ENCODE results near the gene ABCG4.
"Not testable (repeated sequence)": the region's sequence is repeated elsewhere in the genome, so short reads cannot be mapped to it uniquely, and the experiment has no call there.

ABCG4 gene

DNA sequence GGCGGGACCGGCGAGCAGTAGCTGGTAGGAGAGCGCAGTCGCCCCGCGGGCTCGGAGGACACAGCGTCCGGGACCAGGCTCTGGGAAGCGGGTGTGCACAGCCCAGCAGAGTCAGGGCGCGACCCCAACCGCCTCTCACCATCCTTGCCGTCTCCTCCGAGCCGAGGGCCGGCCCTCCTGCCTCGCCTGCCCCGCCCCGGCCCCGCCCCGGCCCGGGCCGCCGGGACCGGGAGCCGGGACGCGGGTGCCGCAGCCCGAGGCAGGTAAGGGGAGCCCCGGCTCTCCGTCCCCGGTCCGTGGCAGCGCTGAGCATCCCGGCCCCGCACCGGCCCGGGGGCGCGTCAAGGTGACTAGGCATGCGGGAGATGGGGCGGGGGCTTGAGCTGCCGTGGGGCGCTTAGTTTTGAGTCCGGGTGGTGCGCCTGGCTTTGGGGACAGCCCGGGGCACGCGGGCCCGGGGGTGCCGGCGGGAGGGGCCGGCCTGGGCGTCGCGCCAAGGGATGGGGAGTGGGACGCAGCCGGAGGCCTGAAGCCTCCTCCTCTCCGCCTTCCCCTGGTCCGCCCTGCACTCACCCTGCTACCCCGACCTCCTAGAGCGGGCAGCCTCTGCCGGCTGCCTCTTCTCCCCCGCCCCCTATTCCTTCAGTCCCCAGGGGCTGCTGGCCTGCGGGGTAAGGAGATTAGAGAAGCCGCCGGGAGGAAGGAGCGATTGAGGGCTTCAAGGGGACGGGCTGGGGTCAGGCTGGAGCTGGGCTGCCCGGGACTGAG, at the start of gene ABCG4:
Gene ABCG4 (plus strand): TSS at position 35 of the 768 bp plus-strand sequence. CDS start 914 bp downstream, outside the sequence.
- DNase-seq = no peak

DNA sequence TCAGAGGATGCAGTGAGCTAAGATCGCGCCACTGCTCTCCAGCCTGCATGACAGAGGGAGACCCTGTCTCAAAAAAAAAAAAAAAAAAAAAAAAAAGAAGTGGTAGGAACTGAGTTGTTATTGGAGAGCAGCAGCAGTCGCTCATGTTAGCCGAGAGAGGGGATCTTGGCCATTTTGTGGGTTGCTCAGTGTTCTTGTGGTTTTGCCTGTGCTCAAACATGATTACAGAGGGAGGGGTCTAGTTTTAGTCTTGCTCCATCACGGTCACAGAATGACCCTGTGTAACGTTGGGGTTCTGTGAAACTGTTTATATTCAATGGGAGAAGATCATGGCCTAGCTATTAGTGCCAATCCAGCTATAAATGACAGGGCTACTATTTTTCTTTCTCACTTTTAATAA, 49.1 kb upstream of the ABCG4 start:
- DNase-seq = no peak

DNA sequence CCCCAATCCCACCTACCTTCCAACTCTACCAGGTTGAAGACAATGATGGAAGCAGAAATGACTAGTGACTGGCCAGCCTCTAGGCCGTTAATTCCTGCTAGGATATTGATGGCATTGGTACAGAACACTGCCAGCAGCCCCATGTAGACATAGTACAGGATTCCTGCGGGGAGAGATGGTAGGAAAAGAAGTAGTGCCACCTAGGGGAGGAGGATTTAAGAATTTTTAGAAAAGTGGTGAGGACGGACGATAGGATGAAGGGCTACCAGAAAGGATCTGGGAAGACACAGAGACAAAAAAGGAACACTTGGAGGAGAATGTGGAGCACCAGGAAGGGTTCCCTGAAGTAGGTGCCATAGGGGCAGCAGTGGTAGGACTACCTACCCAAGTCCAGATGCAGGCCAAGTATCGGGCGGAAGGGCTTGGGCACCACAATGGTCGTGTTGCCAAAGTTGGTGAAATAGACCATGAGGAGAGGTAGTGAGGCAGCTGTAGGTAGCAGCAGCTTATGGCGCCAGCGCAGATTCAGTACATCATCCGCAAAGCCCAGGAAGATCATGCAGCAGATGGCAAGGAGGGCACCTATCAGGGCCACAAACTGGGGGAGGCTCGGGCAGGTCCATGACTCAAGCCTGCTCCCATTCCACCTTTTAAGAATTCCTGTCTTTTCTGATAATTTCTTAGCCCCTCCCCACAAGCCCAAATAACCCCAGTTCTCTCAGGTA, 48.4 kb upstream of the ABCG4 start:
- no peak for DNase-seq

GRCh38 chr11:119100994-119101758, 47.7 kb upstream of the ABCG4 start:
- DNase-seq = no peak

DNA sequence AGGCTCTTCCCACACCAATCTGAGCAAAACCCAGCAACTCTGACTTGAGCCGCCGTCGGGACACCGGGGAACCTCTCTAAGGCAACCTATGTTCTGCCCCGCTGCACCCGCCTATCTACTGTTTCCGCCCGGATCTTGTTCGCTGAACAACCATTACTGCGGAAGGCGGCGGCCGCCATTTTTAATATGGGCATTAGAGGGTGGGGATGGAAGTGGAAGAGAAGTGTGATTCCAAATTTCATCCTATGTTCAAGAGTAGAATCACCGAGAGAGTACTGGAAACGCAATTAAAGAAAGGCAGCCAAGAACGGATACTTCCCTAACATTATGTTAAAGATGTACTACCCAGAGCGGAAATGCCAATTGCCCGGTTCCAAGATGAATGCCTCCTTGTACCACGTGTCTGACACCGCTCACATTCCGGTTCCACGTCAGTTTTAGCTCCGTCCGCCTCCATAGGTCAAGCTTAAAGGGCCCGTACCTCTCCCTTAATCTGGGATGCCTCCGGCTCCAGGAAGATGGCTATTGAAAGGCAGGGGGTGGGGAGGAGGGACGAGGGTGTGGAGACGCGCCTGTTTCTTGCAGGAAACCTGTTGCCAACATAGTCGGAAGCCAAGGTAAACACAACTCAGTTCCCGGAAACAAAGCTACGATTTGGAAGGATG, 47.0 kb upstream of the ABCG4 start, which contains the start of gene DPAGT1:
Gene DPAGT1 (minus strand): TSS at position 95 of the 665 bp plus-strand sequence. CDS start 198 bp downstream, outside the sequence.
- peak; percentile 89 for DNase-seq

DNA sequence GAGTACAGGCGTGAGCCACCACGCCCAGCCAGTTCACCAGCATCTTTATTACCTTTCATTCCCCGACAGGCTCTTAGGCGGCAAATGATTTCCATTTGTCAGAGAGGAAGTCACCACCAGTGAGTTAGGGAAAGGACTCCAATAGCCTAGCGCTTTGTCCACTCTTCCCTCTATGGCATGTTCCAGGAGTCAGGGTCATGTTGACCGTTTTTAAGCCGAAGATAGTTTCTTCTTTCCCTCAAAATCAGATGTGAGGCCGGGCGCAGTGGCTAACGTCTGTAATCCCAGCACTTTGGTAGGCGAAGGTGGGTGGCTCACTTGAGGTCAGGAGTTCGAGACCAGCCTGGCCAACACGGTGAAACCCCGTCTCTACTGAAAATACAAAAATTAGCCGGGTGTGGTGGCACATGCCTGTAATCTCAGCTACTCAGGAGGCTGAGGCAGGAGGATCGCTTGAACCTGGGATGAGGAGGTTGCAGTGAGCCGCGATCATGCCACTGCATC, 45.6 kb upstream of the ABCG4 start:
- not testable (repeated sequence) for DNase-seq

- no peak for DNase-seq
Observed at GRCh38 chr11:119103793-119104192, 45.1 kb upstream of the ABCG4 start.

DNA sequence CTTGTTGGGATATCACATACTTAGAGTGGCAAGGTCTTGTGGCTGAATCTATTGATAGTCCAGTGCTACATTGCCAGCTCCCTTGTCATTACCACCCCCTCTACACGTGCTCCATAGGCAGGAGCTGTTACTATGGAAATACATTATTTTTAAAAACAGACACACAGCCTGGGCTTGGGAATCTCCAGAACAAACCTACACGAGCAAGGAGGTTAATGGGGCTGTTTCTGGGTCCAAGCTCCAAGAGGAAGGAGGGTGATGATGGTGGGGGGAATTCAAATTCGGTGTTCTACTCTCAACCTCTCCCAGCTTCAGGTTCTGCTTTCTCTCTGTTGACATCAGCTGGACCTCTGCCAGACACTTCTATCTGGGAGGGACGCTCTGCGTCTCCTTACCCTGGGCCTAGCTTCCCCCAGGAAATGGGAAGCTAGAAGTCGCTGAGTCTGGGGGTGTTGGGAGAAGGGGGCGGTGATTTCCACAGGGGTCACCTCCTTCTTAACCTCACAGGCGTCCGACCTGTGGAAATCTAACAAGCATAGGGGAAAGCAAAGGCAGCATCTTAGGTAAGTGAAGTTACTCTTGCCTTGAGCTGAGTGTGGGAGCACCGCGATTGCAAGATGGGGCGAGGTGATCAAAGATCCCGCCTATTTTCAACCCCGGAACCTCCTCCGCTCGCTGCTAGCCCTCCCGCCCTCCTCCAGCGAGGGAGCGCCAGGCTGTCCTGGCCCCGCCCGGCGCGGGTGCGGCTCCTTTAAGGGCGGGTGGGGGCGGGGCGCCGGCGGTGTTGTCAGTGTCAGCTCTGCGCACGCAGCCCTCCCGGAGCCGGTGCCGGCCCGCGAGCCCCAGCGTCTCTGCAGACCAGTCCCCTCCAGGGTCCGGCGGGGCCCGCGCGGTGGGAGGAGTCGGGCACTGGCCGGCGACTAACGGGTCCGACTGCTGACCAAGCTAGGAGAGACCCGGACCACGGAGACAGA, 42.0 kb upstream of the ABCG4 start, which contains the start of gene C2CD2L:
Gene C2CD2L (plus strand): TSS at position 781 of the 974 bp plus-strand sequence. CDS start 398 bp downstream, outside the sequence.
- DNase-seq = peak; percentile 91

GRCh38 chr11:119107538-119108145, 41.2 kb upstream of the ABCG4 start:
- DNase-seq = no peak

DNA sequence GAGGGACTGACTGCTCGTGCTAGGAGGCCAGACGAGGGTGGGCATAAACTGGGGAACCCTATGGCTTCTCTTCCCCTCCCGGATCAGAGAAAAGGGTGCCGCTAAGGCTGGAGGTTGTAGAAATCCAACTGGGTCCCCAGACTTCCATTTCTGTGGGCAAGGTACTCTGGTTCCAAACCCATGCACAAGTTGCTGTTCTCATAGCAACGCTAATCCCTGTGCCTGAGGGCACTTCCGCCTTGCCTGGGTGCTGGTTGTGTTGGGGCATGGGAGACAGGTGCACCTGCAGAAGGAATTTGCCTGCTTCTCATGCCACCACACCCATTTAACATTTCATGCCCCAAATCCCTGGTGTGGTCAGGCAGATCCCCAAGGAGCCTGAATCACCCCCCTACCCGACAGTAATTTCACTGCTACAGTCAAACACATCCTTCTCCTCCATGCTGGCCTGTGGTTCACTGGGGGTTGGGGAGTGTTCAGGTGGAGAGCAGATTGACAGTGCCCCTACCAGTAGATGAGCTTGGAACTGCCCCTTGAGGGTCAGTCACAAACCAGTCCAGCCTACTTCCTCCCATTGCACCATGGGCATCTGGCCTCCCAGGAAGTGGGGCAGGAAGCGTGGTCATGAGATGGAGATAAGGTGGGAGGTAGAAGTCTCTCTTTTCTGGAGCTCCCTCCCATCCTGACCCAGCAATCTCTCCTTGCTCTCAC, 40.6 kb upstream of the ABCG4 start:
- DNase-seq = peak; percentile 35

DNA sequence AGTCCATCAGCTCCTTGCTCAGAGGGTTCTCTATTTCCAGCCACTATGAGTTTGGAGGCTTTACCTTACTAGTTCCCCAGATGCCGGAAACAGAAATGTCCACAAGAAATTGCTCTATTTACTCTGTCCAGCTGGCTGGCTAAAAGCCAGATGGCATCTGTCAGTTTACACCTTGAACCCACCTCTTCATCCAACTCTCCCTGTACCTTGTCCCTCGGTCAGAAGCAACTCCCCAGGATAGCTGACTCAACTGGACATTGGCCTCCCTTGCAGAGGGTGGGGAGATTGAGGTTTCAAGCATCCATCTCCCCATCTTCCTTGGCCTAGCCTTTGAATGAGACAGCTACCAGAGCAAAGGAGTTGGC, 40.0 kb upstream of the ABCG4 start:
- no peak for DNase-seq

DNA sequence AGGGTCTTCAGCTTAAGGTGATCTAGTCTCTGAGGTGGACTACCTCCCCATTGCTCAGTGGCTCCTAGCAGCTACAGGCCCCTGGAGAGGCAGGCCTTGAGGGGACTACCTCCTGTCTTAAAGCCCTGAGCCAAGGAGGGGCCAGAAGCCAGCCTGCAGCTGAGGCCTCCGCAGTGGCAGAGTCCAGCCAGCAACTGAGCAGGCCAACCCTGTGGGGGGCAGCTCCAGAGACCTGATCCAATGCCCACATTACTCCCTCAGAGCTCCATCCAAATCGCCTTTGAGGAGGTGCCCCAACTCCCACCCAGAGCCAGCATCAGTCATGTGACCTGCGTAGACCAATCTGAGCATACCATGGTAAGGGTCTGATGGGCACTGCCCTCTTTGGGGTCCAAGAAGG, 39.0 kb upstream of the ABCG4 start:
- no peak for DNase-seq

DNA sequence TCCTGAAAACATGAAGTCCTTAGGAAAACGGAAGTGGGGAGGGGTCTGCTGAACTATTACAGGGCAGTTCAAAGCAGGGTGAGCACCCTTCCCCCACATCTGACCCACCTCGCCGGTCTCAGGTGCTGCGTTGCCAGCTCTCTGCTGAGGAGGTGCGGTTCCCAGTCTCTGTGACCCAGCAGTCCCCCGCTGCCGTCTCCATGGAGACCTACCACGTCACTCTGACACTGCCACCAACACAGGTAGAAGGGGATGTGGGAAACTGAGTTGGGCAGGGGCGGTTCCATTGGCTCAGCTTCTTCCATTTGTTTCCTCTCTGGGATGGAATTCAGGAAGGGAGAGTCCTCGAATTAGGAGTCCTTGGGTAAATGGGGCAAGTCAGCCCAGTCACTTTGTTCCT, 38.4 kb upstream of the ABCG4 start:
- no peak for DNase-seq

DNA sequence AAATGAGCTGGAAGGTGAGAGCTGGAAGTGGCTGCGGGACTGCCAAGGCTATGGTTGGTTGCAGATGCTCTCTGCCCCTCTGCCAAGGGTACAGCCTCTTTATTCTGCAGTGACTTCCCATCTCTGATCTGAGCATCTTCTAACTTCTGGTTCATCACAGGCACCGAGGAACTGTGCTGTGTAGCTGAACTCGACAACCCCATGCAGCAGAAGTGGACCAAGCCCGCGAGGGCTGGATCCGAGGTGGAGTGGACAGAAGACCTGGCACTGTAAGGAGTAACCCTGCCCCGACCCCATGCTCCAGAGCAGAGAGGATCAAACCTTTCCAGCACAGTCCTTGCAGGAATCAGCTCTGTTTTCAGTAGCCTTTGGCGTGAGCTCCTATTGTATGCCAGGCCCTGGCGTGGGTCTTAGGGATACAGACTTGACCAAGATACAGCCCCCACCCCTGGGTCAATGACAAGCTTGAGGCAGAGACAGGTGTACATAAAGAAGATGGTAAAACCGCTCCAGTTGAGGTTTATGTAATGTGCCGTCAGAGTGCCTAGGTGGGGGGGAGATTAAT, 37.4 kb upstream of the ABCG4 start:
- no peak for DNase-seq

- DNase-seq = no peak
Observed at GRCh38 chr11:119112314-119113020, 36.4 kb upstream of the ABCG4 start.

DNA sequence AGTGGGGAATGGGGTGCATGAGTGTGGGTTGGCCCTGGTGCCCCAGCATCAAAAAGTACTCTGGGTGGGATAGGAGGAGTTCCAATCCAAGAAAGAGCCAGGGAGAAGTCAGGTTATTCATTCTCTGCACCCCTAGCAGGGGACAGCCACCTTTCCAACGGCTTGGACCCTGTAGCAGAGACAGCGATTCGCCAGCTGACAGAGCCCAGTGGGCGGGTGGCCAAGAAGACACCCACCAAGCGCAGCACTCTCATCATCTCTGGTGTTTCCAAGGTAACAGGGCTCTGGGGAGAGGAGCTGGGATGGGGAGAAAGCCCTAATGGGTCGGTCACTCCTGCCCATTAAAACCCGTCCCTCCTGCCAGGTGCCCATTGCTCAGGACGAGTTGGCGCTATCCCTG, 35.1 kb upstream of the ABCG4 start:
- no peak for DNase-seq

DNA sequence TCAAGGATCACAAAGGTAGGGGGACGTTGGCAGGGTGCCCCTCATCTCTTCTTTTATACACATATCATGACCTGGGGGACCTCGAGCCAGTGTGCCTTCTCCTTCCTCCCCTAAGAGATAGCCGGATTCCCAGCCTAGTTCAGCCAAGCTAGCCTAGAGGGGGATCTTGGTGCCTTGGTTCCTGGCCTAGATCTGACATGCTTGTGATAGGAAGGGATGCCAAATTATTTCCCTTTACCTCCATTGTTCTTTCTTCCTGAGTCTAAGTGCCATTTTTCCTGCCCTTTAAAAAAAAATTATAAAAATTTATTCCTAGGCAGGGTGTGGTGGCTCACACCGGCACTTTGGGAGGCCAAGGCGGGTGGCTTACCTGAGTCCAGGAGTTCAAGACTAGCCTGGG, 34.5 kb upstream of the ABCG4 start:
- DNase-seq = no peak

DNA sequence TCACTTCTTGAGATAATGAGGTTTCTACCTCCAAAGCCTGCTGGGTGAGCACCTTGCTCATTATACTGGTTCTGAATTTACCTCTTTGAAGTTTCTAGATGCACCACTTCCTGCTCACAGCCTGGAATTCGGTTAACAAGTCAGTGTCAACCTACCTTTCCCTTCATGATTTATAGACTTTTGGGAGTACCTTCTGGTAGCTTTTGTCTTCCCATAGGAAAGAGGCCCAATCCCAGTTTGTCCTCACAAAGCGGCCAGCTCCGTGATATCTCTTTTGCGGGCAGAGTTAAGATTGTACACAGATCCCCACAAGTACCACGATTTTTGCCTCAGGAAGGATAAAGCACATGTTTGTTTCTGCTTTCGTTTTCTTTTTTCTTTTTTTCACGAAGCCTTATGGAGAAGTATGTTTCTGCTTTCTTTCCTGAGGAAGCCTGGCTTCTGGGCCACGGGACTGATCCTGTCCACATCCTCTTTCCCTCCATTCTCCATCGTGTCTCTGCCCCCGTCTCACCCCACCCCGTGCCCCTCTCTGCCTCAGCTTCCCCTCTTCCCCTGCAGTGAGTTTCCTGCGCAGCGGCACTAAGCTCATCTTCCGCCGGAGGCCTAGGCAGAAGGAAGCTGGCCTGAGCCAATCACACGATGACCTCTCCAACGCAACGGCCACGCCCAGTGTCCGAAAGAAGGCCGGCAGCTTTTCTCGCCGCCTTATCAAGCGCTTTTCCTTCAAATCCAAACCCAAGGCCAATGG, 33.2 kb upstream of the ABCG4 start:
- DNase-seq = peak; percentile 53

DNA sequence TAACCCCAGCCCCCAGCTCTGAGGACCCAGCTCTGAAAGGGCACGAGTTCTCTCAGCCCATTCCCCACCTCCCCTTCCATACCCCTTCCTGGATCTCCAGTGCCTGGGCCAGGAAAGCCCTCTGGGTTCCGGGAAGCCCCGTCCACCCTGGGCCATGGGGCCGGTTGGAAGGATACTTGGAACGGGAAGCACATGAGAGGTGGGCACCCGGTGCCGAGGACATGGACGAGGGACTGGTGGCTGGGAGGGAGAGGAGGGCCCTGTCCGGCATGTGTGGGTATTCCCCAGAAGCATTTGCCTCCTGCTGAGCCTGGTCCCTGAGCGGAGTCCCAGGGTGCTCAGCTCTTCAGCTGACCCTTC, 32.6 kb upstream of the ABCG4 start:
- no peak for DNase-seq

Measured in CD4-positive, alpha-beta T cell treated with Interleukin-21 for 1 hour (primary cell).